HG03159 (cell line): ENCODE measurements around the gene CDH23.

Experiments
- ATAC-seq: cut with Tn5 transposase; IDR thresholded peaks from one replicate; pipeline ENCODE4 v1.9.1; 2021; ENCODE audit warnings: mild to moderate bottlenecking, moderate library complexity; ENCODE audit not compliant: unreplicated experiment

Gene CDH23

DNA sequence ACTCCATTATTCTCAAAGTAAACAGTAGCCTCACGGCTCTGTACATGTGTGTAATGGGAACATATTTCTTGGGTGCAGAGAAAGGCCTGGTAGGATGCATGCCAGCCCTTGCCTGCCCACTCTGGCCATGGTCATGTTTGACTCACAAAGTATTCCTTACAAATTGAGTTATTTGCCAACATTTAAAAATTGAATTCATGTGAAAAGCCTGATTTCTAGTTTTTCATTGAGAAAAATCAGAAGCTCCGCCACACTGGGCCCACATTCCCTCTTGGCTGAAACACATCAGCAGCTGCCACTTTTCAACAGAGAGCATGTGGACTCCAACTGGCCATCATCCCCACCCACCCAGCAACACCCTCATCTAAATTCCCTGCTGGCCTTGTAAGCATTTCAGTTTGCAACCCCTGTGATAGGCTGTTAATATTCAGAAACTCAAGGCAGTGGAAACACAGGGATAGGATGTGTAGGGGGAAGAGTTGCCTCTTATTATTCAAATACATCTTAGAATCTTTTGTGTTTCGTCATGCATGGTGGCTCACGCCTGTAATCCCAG, 40.9 kb downstream of the CDH23 start:
- no peak for ATAC-seq

DNA sequence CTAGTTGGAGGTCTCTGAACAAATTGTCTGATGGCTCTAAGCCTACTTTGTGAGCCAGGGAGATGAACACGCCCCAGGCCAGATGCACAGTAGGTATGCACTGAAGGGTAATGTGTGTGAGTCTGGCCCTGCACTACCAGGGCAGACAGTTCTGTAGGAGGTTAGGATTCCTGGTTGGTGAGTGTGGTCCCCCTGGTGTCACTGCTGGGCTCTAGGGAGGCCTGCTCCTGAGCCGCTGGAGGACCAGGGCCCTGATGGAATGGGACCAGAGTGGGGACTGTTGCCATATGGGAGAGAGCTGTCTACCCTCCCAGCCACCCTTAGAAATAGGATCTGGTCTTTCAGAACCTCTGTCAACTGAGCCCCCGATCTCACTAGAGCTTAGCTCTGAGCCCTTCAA, 42.0 kb downstream of the CDH23 start:
- no peak for ATAC-seq

DNA sequence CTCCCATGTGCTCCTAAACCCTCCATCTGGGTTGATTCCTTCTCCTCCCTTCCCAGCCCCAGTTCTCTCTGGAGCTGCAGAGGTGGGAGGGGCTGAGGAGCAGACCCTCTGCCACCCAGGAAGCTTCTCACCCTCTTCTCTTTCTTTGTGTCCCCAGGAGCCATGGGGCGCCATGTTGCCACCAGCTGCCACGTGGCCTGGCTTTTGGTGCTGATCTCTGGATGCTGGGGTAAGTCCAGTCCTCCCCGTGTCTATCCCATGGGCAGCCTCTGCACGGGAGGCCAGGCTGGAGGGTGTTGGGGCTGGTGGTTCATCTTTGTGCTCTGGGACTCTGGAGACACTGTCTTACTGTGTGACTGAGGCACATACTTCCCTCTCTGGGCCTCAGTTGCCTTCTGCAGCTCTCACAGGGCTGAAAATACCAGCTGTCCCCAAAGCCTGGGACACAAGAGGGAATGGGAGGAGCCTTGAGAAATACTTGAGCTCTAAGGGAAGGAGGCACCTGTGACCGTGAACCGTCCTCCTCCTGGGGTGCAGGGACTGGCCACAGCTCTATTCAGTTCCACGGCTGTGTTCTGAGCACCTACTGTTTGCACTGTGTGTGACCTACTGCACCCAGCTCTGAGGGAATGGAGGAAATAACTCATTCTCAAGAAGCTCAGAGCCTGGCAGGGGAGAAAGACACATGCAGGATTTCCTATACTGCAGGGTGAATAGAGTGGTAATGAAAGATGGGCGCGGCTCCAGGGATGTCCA, 43.1 kb downstream of the CDH23 start:
- no peak for ATAC-seq

DNA sequence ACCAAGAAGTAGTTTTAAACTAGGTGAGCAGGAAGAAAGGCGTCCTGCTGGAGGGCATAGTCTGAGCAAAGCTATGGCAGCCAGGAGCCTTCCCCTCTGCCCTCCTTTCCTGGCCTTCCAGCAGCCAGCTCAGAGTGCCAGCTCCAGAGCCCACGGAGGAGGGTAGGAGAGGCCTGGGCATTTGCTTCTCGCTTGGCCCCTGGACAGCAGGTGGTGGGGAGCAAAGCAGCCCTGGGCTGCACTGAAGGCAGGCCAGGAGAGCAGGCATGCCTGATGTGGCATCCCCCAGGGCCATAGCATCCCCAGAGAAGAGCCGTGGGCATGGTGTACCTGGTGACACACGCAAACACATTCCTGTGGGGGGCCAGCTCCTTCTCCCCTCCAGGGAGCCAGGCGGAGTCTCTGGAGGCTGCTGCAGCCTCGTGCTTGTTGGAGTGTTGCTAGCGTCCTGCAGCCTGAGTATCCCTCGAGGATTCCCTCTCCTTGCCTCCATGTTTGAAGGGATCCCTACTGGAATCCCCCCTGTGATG, 43.9 kb downstream of the CDH23 start:
- ATAC-seq, result no peak

DNA sequence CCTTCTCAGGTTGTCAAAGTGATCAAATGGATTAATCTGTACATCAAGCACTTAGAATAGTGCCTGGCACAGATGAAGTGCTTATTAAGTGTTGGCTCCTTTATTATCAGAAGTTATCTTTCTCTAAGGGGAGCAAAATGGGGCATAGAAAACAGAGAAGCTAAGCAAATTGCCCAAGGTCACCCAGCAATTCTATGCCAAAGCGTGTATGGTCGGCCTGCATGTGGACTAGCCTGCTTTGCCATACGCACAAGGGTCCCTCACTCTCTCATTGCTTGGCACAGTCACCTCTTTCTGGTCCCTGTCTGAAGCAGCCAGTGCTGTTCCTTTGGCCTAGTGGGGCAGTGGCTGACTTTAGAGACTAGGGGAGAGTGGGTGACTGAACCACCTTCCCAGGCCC, 45.3 kb downstream of the CDH23 start:
- no peak for ATAC-seq

DNA sequence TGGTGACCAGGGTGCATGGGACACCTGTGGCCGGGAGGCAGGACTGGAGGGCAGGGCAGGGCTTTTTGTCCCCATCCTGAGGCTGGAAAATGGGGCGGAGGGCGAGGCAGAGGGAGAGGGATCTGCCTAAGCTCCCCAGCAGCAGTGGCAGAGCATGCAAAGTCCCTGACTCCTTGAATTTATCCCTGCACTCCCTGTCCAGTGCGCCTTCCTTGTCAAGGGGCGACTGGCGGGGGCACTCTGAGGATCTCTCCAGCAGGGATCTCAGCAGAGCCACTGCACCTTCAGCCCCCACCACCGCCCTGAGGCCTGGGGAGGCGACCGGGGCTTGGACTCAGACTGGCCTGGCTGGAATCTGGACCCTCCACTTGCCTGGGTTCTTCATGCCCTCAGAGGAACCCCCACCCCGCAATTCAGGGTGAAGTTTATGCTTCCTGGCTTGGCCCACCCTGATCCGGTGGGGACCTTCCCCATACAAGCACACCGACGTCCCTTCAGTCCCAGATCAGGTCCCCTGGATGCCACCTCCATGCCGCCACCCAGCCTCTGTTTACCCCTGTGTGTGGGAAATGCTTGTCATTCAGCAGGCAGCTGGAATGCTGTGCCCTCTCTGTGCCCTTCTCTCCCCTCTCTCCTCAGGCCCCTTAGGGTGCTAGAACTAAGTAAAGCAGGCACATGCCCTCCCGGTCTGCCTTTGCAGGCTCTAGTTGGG, 46.3 kb downstream of the CDH23 start:
- ATAC-seq, result no peak

DNA sequence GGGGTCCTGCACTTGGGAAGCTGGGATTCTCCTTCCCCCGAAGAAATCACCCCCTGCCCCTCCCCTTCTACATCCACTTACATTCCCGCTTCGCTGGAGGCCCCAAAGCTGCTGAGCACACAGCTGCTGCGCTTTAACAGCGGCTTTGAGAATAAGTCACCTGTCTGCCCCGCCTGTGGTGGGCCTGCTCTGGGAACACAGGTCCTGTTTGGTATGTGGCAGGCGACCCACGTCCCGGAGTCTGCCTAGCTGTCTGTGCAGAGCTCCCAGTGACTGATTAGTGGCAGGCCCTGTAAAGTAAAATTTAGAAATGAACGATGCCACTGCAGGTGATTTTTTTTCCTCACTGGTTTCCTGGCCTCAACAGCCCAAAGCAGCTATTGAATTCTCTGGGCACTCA, 47.0 kb downstream of the CDH23 start:
- ATAC-seq, result no peak

DNA sequence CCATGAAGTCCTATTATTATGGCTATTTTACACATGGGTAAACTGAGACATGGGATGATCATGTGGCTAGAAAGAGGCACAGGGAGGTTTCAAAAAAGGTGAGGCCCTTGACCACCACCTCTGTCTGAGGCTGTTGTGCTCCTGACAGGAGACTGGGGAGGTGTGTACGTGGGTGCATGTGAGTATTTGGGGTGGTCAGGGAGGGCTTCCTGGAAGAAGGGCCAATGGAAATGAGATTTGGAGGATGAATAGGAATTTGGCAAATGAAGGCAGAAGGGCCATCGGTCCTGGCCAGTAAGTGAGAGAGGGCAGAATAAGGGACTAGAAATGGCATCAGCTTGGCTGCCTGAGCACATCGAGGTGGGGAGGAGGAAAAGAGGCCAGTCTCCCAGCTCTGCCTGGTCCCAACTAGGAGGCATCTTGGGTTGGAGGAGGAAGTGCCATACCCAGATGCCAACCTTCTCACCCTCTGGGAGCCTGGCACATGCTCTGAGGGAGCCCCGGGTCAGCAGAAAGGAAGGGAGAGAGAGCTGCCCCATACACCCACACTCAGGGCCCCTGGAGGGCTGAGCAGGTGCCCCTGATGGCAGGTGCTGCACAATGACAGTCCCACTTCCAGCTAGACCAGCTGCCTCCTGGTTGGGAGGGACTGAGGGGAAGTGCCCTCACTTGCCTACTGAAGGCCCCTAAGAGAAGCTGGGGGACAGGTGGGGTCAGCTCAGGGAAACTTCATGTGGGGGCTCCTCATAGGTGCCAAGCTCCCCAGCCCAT, 47.7 kb downstream of the CDH23 start:
- no peak for ATAC-seq

DNA sequence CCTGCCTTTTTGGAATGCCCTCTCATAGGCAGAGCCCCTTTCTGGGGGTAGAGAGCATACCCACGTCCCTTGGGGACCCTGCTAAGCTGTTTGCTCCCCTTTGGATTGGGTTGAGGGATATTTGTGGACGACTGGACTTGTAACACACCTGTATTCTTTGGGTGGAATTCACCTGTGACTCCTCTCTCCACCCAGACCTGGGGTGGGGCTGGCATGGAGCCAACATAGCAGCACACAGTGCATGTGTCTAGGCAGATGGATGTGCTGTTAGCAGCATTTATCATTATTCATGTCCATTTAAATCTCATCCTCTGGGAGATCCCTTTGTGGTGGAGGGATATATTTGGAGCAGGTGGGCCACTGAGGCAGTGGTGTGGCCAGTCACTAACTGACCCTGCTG, 51.0 kb downstream of the CDH23 start:
- no peak for ATAC-seq

DNA sequence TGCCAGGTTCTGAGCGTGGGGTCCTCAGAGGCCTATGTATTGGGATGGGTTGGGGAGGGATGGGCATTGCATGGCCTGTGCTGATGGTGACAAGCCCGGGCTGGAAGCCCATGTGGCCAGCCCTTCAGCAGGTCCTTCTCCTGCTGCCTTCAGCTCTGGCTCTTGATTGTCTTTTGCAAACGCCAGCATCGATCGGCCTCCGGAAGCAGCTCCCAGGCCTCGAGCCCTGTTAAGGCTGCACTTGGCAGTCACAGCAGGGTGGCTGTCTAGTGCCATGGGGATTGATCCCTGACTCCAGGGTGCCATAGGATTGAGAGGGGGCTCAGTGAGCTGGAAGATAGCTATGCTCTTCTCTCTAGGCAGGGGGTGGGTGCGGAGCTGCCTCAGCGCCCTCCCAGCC, 51.4 kb downstream of the CDH23 start:
- ATAC-seq, result no peak

DNA sequence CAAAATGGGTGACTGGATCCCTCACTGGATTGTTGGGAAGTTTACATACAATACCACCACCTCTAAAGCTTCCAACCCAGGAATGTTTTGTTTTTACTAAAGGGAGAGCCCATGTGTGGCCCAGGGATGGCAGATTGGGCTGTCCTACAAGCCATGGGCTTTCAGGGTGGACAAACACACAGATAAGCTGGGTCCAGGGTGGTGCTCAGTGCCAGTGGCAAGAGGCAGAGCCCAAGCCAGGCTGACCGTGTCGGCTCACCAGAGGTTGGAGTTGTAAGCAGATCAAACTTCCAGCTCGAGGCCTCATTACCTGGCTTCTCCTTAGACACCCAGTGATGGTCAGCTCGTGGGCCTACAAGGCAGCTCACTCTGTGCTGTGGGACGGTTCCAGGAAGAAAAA, 52.3 kb downstream of the CDH23 start:
- no peak for ATAC-seq

DNA sequence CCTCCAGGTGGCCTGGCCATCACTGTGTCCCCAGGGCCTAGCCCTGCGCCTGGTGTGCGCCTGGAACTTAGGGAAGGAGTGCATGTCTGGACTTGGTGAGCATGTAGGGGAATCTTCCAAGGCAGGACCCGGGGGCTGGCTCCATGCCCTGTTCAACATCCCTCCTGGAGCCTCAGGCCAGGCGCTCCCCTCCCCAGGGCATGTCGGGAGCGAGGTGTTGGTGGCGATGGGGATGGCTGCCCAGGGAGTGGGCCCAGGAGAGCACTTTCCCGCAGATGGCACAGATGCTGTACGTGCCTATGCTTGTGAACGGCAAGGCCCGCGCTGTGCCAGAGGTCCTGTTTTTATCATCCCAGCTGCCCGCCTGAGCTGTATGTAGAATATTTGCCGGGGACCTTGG, 55.0 kb downstream of the CDH23 start:
- no peak for ATAC-seq

DNA sequence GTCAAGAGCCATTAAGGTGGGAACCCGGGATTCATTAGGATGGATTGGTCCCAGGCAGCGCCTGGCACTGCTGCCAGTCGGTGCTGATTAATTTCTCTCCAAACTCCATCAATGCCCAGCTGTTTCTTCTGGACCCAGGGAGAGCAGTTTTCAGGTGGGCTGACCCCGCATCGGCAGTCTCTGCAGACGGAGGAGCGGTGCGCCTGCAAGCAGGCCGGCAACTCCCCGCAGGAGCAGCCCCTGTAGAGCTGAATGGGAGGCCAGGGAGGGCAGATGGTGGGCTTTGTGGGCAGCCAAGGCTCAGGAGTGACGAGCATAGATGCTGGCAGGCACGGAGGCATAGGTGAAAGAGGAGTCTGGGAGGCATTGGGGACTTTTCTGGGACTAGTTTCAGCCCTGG, 56.5 kb downstream of the CDH23 start:
- no peak for ATAC-seq

DNA sequence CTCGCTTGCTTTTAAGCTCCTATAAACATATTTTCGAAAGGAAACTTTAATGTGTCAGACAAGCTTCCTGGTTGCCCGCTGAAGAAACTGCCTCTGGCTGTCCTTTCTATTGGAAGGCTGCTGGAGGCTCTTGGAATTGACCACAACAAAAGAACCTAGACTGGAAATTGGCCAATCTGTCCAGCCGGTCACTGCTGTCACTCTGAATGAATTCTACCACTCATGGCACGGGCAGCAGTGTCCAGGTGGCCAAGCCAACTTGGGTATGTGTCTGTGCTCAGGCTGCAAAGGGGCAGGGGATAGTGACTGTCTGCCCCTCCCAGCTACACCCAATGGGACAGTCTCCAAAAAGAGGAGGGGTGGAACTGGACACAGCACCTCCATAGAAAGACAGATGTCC, 57.6 kb downstream of the CDH23 start:
- ATAC-seq, result no peak

DNA sequence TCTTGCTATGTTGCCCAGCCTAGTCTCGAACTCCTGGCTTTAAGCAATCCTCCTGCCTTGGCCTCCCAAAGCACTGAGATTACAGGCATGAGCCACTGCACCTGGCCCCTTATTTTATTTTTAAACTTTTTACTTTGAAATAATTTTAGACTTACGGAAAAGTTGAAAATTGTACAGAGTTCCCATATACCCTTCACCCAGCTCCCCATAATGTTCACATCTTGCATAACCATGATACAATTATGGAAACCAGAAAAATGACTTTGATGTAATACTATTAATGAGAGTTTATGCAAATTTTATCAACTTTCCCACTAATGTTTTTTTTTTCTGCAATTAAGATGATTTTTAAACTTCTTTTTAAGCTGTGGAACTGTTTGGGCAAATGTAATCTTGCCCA, 58.3 kb downstream of the CDH23 start:
- no peak for ATAC-seq

DNA sequence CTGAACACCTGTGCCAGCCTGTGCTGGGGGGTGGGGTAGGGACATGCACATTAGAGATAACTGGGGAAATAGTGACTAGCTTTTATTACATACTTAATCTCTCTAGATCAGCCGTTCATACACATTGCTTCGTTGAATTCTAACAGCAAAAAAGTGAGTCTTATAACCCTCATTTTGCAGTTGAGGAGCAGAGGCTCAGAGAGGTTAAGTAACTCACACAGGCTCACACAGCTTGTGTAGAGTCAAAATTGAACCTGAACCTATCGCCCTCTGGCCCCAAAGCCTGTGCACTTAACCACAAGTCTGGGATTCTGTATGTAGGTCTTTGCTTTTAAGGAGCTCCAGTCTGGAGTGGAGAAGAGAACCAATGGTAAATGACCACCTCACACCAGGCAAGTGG, 59.9 kb downstream of the CDH23 start:
- ATAC-seq, result no peak

DNA sequence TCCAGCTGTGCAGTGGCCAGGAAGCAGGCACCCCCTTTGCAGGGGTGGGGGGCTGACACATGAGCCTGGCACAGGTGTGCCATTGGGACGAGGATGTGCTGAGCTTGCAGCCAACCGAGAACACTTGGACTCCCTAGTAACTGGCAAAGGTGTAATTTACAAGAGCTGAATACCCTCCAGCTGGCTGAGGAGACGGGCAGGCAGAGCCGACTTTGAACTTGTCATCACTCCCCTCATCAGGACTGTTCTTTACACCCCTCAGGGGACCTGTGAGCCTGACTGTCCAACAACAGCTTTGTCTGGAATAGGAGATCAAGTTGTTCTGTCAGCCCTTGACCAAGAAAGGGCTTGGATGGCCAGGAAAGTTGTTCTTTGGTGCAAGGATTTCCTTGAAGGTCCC, 61.2 kb downstream of the CDH23 start:
- ATAC-seq, result no peak

DNA sequence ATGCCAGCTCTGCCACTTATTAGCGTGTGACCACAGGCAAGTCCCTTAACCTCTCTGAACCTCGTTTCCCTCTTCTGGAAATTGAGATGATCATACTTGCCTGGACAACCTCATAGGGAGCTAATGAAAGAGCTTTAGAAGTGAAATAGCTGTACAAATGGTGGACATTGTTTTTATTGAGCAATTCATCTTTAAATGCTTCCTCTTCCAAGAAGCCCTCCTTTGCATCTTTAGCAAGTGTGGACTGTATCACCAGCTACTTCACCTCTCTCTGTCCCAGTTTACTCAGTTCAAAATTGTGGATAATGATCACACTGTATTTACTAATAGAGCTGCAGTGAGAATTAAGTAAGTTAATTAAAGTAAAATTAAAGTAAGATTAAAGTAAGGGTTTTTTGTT, 61.7 kb downstream of the CDH23 start:
- ATAC-seq, result no peak

DNA sequence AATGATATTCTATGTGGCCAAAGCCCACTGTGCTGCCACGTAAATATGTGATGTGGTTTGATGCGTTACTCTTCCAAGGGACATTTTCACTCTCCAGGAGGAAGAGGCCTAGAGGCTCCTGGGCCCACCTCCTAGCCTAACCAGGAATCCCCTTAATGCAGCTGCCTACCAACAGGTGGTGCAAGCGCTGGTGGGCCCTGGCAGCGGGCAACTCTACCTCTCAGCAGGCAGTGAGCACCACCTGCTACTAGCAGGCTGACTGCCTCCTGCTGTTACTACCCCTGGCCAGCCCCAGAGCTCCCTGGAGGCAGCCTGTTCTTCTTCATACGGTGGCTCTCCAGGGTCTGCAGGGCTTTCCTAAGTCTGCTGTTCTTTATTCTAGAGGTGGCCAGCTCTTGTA, 62.8 kb downstream of the CDH23 start:
- no peak for ATAC-seq

DNA sequence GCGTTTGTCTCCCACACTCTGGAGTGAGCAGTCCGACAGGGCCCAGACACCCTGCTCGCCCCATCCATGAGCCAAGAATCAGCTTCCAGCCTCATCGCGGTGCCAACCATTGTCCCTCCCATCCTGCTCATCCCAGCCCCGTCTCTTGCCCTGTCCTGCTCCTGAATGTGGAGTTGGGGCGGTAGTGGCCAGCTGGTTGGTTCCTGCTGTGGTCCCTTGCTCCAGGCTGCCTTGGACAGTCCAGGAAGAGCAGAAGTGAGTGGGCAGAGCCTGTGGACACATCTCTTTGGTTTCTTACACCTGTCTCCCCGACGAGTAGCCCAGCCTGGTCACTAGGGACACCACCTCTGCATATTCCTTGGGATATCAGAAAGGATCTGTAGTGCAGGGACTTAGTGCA, 63.9 kb downstream of the CDH23 start:
- ATAC-seq, result no peak

DNA sequence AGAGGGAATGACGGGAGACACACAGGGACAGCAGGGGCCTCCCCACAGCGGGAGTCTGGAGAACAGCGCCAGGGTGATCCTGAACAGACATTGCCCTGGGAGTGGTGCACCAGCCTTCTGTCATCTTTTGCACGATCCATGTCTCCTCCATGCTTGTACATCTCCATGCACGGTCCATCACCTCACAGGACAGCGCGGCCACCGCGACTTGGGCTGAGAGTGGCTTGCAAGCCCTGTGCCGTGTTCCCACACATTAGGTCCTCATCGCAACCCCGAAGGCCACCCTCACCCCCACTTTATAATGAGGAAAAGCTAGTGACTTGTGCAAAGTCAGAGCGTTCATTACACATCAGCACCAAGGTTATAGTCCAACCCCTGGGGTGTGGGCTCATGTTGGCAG, 64.7 kb downstream of the CDH23 start:
- no peak for ATAC-seq
